Measurements from ENCODE around the gene ZNF304.

Gene ZNF304

DNA sequence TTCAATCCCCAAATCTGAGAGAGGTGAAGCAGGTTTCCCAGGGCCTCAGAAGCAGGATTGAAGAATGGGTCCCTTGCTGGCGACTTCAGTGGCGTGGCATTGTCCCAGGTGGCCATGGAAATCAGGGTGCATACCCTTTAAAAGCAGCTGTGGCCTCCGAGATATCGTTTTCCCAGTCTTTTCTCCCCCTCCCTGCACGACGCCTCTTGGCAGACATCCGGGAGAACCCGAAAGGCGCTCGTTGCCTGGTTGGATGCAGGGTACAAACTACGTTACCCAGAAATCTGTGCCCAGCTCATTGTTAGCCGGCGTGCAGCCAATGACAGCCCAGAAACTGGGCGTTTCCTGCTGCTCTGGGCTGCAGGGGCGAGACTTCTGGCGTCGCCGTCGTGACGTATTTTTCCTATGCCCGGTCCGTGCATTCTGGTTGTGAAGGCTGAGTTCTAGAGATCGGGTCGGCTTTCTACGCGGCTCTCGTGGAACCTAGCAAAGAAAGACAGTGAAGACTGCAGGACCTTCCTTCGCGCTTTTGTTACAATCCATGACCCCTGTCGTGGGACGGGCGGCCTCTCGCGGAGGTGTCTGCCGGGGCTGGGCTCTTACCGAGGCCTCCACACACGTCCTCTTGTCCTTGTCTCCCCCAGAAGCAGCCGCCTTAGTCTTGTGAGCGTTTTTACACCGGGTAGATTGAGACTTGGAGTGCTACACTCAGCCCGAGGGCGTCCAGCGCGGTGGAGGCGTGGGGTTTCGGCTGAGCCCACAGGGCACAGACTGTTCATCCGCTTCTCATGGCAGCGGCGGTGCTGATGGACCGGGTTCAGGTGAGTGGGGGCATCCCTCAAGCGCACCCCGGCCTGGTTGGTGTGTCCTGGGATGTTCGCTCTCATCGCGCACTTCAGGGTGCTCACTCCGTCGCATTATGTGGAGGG, at the start of gene ZNF304:
Gene ZNF304, plus strand, starts transcription at position 395 of the 929 bp plus-strand sequence. Its CDS starts 394 bp downstream, at position 789.
- peak; percentile 63 to 69 for DNase-seq (ENCODE audit: low read depth in 2 of 2)

DNA sequence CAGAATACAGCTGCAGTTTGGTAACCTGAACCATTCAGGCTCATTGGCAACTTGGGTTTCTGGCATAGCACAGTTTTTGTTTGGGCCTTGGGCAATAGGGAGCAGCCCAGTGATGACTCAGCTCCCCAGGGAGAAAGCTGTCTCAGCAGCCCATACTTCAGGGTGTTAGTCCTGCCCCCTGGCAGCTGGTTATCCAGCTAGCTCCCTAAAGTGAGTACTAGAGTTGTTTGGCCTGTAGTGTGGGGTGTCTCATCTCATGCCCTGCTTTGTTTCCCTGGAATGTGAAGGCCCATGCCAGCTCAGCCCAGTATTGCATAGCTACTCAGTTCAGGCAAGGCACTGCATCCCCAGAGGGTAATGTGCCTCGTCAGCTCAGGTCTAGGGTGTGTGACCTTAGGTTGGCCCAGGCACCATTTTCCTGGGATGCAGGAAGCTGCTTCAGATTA, 49.0 kb upstream of the ZNF304 start:
- DNase-seq (ENCODE audit: low read depth in 2 of 2): no peak

DNA sequence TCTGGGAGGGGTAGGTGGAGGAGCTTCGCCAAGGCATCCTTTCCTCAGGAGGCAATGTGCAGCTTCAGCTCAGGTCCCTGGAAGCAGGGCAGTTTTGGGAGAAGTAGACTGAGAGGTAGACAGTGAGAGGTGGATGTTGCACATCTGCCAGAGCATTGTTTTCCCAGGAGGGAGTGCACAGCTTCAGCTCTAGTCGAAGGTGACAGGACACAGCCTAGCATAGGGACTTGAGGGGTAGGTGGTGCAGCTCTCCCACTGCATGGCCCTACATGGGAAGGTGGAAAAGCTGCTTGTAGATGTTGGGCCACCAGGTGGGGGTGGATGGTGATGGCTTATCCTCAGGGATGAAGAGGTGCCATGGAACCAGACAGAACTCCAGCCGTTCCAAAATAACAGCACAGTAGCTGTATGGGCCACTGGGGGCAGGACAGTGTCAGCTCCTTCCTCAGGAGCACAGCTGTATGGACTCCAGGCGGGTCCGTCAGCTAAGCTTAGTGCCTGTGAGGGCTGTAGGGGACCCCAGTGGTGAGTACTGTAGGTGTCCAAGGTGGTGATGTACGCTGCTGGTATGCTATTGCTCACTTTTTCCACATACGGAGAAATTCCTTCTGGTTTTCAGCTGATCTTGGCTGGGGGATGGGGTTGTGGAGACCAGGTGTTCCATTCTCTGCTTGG, 48.2 kb upstream of the ZNF304 start:
- no peak for DNase-seq (ENCODE audit: low read depth in 2 of 2)

GRCh38 chr19:57305056-57305455, 46.0 kb upstream of the ZNF304 start:
- no peak for DNase-seq (ENCODE audit: low read depth in 2 of 2)

DNA sequence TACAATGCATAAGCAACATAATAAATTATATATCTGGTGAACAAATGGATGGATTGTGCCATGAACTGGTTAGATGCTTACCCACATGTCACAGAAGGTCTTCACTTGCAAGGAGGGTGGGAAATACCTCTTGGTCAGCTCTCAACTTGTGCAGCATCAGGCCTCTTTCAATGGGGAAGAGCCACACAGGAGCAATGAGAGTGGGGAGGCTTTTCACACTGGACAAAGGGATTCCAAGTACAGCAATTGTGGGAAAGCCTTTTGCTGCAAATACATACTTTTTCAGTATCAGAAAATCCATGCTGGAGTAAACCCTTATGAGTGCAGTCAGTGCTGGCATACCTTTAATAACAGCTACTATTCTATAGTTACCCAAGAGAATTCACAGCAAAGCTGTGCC, 42.6 kb upstream of the ZNF304 start:
- no peak for DNase-seq (ENCODE audit: low read depth in 2 of 2)

DNA sequence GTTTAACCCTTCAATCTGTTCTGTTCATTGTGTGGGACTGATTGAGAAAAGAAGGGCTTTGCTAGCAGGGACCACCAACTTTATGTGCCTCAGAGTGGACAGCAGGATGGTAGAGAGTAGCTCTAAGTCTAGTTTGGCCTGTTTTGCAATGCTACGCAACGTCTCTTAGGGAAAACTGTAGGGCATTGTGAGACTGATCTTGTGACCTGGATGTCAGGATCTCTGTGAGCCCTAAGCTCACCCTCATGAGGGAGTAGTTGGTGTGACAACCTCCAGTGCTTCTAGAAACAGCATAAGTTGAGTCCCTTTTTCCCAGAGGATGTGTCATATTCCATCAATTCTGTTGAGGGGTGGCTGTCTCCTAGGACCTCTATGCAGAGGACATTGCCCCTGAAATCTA, 40.3 kb upstream of the ZNF304 start:
- no peak for DNase-seq (ENCODE audit: low read depth in 2 of 2)

GRCh38 chr19:57314146-57314545, 36.9 kb upstream of the ZNF304 start:
- DNase-seq (ENCODE audit: low read depth in 2 of 2): no peak

GRCh38 chr19:57317503-57317902, 33.6 kb upstream of the ZNF304 start:
- no peak for DNase-seq (ENCODE audit: low read depth in 2 of 2)

- no peak for DNase-seq (ENCODE audit: low read depth in 2 of 2)
These were observed 31.2 kb upstream of the ZNF304 start for GRCh38 chr19:57319869-57320179.

DNA sequence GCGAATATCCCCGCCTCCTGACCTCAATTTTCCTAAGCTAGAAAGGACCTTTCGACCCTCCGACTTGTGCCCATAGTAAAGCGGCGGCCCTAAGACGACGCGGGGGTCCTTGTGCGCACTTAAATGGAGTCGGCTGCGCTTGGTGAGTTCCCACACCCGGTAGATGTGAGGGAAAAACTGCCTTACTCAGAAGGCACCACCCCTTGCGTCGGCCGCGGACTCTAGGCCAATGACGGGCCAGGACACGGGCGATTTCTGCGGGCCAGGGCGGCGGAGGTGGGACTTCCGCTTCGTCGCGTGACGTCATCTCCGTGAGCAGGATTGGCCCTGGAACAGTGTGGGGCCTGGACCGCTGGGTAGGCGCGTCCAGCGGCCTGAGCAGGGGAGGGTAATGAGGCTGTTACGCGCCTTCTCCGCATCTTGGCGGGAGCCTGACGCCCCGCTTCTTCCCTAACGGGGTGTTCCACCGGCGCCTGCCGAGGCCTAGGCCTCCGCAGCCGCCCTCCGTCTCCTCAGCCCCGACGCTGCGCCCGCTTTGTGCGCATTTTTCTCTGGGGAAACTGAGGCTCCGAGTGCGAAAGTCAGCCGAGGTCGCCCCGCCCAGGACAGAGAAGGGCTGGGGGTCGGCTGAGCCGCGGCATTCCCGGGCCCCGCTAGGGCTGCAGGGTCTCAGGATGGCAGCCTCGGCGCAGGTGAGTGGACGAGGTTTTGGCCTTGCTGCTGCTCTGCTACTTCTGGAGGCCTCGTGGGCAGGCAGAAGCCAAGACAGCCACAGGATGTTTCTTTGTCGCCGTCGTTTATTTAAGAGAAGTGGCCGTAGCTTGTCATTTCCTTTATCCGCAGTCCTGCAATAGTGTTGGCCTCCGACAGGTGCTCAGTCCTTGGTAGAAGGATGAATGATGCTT, 30.6 kb upstream of the ZNF304 start, which contains the start of gene ZNF543:
Gene ZNF543, plus strand, starts transcription at position 293 of the 905 bp plus-strand sequence. Its CDS starts 382 bp downstream, at position 675.
- DNase-seq (ENCODE audit: low read depth in 2 of 2): peak; percentile 85 to 87

GRCh38 chr19:57321116-57321515, 30.0 kb upstream of the ZNF304 start:
- no peak for DNase-seq (ENCODE audit: low read depth in 2 of 2)

DNA sequence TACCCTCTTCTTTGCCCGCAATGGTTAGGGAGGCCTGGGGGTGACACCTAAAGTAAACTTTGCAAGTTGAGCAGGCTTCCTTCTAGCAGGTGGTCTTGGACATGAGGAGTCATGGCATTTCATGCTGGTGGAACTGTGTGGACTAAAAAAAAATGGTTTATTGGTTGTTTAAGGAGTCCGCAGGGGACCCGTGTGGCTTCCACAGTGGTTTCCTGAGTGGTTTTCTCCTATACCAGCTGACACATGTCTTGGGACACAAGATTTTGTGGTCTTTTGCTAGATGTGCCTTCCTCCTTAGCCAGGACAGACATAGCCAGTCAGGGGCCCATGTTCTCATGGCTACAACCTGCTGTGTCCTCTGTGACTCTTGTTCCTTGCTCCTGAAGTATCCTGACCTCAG, 29.3 kb upstream of the ZNF304 start:
- no peak for DNase-seq (ENCODE audit: low read depth in 2 of 2)

DNA sequence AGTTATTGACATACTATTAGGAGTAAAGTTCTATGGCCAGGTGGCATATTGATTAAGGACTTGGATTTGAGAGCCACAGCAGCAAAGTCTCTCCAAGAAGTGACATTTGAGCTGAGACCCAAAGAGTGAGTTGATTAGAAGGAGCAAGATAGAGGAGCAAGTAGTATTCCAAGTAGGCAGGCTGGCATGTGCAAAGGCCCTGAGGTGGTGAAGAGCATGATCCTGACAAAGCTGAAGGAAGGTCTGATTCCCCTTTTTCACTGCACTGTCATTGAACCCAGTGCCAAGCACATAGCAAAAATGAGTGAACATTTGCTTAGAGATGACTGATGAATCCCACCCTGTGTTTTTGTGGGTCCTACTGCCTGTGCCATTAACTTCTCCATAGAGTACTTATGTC, 26.1 kb upstream of the ZNF304 start:
- DNase-seq (ENCODE audit: low read depth in 2 of 2): no peak

- no peak for DNase-seq (ENCODE audit: low read depth in 2 of 2)
These were observed 23.1 kb upstream of the ZNF304 start for GRCh38 chr19:57327993-57328392.

DNA sequence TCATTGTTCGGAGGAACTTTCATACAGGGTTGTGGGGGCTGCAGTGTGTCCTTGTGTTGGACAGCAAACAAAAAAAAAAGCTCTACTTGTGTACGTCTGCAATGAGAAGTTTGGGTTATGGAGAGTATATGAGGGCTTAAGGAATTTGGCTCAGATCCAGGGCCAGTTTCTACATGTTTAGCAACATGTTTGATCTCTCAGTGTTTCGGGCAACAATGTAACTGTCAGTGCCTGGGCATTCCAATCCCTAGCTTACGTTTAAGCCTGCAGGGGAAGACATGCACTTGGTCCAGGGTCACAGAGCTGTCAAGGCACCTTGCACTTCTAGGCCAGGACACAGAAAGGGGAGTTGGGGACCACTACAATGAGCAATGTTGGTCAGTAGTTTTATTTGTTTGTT, 16.9 kb upstream of the ZNF304 start:
- DNase-seq (ENCODE audit: low read depth in 2 of 2): no peak

- no peak for DNase-seq (ENCODE audit: low read depth in 2 of 2)
These were observed 12.2 kb upstream of the ZNF304 start for GRCh38 chr19:57338877-57339276.

DNA sequence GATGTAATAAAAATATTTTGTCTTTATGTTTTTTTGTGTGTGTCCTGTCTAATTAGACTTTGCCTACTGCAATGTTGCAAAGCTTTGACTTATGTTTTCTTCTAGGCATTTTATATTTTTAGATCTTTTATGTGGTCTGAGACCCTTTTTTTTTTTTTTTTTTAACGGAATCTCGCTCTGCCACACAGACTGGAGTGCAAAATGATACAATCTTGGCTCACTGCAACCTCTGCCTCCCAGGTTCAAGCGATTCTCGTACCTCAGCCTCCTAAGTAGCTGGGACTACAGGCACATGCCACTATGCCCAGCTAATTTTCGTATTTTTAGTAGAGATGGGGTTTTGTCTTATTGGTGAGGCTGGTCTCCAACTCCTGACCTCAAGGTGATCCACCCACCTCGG, 8.5 kb upstream of the ZNF304 start:
- no peak for DNase-seq (ENCODE audit: low read depth in 2 of 2)

DNA sequence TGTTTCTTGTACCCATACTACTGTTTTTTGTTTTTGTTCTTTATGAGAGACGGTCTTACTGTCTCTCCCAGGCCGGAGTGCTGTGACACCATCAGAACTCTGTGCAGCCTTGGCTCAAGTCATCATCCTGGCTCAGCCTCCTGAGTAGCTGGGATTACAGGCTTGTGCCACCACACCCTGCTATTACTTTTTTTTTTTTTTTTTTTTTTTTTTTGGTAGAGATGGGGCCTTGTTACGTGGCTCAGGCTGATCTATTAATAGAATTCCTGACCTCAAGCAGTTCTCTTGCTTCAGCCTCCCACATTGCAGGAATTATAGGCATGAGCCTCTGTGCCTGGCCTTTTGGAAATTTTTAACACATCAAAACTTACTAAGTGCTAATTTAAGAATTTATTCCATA, 2.9 kb upstream of the ZNF304 start:
- DNase-seq (ENCODE audit: low read depth in 2 of 2): no peak

DNA sequence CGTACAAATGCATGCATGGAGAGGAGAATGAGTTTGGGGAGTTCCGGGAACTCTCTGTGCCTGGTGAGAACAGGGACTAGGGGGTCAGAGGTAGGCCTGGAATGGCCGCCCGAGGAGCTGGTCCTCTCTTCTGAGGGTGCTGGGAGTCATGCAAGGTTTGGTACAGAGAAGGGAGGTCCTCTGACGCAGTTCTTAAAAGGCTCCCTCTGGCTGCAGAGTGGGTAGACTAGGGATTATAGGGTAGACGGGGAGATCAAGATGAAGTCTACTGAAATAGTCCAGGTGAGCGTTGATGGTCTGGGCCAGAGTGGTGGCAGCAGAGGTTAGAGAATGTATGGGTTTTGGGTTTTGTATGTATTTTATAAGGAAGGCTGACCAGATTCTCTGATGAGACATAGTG, 796 bp downstream of the ZNF304 start:
- no peak for DNase-seq (ENCODE audit: low read depth in 2 of 2)

- no peak for DNase-seq (ENCODE audit: low read depth in 2 of 2)
These were observed 4.8 kb downstream of the ZNF304 start for GRCh38 chr19:57355916-57356315.

- no peak for DNase-seq (ENCODE audit: low read depth in 2 of 2)
These were observed 6.3 kb downstream of the ZNF304 start for GRCh38 chr19:57357406-57357805.

DNA sequence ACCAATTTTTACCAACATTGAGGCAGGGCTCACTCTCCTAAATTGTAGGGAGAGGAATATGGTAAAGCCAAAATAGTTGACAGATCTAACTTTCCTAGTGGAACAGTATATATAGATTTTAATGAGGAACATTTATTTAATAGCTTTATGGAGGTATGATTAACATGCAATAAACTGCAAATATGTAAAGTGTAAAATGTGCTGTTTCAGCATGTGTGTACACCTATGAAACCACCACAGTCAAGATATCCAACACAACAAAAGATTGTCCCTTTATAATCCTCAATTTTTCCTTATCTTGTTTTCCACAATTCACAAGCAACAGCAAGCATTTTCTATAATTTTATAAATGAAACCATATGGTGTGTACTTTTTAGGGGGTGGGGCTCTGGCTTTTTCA, 8.2 kb downstream of the ZNF304 start:
- DNase-seq (ENCODE audit: low read depth in 2 of 2): no peak

Measured in stimulated activated CD8-positive, alpha-beta memory T cell treated with anti-CD3 and anti-CD28 coated beads, Interleukin-2, amount 100 ng/mL, for 1 hour (primary cell).